HG02763 (cell line): ENCODE data around the gene PDSS2.
"Not testable (repeated sequence)": the region's sequence is repeated elsewhere in the genome, so short reads cannot be mapped to it uniquely, and the experiment has no call there.

Experiments
- ATAC-seq: cut with Tn5 transposase; IDR thresholded peaks from one replicate; pipeline ENCODE4 v1.9.1; 2021; ENCODE audit warnings: mild to moderate bottlenecking, moderate library complexity; ENCODE audit not compliant: unreplicated experiment

Gene PDSS2

DNA sequence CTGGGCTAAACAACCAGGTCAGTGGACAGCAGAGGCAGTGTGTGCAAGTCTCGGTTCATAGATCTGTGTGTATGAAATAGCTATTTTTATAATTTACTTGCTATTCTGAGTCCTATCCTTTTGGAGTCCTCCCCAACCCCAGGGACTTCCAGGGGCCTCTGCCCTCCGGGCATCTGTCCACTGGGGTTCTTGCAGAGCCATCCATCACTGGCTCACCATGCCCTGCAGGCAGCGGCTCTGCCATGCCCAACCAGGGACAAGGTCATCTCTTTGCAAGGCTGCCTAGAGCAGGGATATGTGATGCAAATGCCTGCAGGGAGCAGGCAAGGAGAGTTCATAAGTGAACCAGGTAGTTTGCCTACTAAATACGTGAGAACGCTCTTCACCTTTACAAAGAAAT is 333.6 kb downstream of the PDSS2 start:
- no peak for ATAC-seq

DNA sequence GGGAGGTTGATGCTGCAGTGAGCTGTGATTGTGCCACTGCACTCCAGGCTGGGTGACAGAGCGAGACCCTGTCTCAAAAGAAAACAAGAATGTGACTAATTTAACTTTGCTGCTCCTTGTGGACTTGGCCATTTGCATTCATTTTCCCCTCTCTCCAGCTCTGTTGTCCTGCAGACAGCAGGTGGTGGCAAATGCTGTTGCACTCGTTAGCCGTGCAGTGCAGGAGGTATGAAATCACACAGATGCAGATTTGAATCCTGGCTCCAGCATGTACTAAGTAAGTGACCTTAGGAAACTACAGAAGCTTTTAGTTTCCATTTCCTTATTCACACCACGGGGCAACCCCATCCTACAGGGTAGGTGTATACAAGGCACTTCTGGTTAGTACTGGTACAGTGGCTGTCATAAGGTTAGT is 334.4 kb downstream of the PDSS2 start:
- ATAC-seq = peak; percentile 85

DNA sequence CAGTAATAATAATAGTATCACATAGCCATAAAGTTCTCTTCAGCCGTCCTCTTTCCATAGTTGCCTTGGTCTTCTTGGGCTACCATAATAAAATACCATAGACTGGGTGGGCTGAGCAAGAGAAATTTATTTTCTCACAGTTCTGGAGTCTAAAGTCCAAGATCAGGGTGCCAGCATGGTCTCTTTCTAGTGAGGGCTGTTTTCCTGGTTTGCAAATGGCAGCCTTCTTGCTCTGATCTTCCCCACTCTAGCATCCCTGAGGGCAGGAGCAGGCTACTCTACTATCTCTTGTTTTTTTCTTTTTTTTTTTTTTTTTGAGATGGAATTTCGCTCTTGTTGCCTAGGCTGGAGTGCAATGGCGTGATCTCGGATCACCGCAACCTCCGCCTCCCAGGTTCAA is 335.9 kb downstream of the PDSS2 start:
- ATAC-seq = no peak

DNA sequence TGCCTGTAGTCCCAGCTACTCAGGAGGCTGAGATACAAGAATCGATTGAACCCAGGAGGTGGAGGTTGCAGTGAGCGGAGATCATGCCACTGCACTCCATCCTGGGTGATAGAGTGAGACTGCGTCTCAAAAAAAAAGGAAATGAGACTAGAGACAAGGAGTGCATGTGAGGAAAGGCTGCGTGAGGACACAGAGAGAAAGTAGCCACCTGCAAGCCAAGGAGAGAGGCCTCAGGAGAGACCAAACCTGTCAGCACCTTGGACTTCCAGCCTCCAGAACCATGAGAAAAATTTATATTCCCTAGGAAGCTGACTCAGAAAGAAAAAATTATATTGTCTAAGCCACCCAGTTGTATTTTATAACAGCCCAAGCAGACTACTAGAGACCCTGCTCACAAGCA is 336.6 kb downstream of the PDSS2 start:
- ATAC-seq = no peak

DNA sequence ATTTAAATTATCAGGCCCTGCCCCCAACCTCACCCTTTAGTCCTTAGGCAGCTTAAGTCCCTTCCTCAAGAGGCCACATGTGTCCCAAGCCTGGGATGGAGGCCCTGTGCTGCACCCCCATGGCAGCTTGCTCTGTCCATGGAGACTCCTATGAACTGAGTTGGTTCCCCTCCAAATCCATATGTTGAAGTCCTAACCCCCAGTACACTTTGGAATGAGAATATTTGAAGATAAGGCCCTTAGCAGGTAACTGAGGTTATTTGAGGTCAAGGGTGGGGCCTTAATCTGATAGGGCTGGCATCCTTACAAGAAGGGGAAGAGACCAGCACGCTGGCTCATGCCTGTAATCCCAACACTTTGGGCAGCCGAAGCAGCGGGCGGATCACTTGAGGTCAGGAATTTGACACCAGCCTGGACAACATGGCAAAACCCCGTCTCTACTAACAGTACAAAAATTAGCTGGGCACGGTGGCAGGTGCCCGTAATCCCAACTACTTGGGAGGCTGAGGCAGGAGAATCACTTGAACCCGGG is 337.3 kb downstream of the PDSS2 start:
- no peak for ATAC-seq

- no peak for ATAC-seq
Observed at GRCh38 chr6:107121266-107121665, 338.1 kb downstream of the PDSS2 start.

DNA sequence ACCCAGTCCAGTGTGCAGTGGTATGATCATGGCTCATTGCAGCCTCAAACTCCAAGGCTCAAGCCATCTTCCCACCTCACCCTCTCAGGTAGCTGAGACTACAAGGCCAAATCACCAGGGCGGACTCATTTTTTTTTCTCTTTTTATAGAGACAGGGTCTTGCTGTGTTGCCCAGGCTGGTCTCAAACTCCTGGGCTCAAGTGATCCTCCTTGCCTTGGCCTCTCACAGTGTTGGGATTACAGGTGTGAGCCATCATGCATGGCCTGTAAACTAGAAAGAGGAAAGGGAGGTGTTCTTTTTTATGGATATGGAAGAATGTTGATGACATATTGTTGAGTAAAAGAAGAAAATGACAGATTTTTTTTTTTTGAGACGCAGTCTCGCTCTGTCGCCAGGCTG is 339.0 kb downstream of the PDSS2 start:
- ATAC-seq = no peak

DNA sequence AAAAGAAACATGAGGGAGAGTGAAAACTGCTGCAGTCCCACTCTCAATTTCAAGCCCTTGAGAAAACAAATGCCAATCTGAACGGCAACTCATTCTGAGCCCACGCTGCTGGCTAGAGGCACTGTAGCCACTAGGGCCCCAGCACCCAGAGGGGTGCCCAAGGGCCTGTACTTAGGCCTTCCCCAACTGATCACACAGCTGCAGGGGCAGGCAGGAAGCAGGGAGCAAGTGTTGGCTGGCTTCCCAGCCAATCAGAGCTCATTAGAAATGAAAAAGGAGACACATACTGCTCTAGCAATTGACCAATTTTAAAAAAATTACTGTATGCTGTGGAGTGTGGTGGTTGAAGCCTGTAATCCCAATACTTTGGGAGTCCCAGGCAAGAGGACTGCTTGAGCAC is 340.4 kb downstream of the PDSS2 start:
- ATAC-seq = no peak

- not testable (repeated sequence) for ATAC-seq
Observed at GRCh38 chr6:107118540-107118939, 340.8 kb downstream of the PDSS2 start.

GRCh38 chr6:107116931-107117330 is 342.4 kb downstream of the PDSS2 start:
- ATAC-seq = no peak

- no peak for ATAC-seq
Observed at GRCh38 chr6:107116328-107116892, 343.0 kb downstream of the PDSS2 start.

GRCh38 chr6:107115695-107116327 is 343.6 kb downstream of the PDSS2 start:
- no peak for ATAC-seq

- peak; percentile 26 for ATAC-seq
Observed at GRCh38 chr6:107114926-107115694, 344.3 kb downstream of the PDSS2 start, which contains the start of gene BEND3. Gene BEND3 (minus strand): TSS chr6:107115515. CDS start chr6:107099285, 16,230 bp downstream.

- ATAC-seq = peak; percentile 59
Observed at GRCh38 chr6:107114213-107114925, 345.0 kb downstream of the PDSS2 start.

GRCh38 chr6:107110200-107110599 is 349.2 kb downstream of the PDSS2 start:
- ATAC-seq = no peak

GRCh38 chr6:107108201-107108890 is 351.0 kb downstream of the PDSS2 start:
- ATAC-seq = no peak

DNA sequence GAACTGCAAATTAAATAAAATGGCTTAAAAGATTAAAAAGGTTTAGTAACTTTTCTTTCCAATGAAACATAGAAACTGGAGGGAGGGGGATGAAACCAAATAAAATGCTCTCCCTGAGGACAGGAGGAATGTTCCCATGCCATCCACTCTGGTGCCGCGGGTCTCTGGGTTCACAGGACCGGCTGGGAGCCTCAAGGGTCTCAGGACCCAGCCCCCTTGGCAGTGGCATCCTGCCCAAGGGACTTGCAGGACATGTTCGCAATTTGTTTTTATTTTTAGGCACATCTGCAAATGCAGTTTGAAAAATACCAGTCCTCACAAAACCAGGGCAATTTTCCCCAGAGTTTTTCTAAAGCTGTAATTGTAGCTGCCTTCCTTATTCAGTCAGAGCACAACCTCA is 351.6 kb downstream of the PDSS2 start:
- no peak for ATAC-seq

GRCh38 chr6:107106165-107106564 is 353.2 kb downstream of the PDSS2 start:
- ATAC-seq = no peak

- ATAC-seq = no peak
Observed at GRCh38 chr6:107105511-107106116, 353.8 kb downstream of the PDSS2 start.

DNA sequence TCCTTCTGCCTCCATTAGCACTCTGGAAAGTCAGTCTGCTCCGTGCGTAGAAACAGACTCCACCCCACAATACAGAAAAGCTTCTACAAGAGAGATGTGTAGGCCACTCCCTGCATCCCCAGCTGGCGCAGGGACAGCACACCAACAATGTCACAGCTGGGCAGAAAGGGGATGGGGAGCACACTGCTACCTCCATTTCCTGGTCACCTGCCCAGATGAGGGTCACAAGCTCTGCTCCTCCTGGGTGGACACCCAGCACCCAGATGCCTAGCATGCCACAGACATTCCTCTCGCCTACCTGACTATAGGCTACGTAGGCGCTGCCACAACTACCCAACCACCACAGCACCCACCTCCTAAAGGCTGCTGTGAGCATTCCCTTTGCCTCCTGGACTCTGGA is 356.3 kb downstream of the PDSS2 start:
- ATAC-seq = no peak
